Stimulated activated CD8-positive, alpha-beta memory T cell treated with anti-CD3 and anti-CD28 coated beads, Interleukin-2, amount 100 ng/mL, for 48 hours (primary cell): ENCODE results near the gene MOV10.

Experiments
- DNase-seq, 2 donors: peaks; one replicate each; pipeline ENCODE4 v3.0.0-alpha.2; 2020; ENCODE audit warnings: low read depth in 2 of 2

Gene MOV10

DNA sequence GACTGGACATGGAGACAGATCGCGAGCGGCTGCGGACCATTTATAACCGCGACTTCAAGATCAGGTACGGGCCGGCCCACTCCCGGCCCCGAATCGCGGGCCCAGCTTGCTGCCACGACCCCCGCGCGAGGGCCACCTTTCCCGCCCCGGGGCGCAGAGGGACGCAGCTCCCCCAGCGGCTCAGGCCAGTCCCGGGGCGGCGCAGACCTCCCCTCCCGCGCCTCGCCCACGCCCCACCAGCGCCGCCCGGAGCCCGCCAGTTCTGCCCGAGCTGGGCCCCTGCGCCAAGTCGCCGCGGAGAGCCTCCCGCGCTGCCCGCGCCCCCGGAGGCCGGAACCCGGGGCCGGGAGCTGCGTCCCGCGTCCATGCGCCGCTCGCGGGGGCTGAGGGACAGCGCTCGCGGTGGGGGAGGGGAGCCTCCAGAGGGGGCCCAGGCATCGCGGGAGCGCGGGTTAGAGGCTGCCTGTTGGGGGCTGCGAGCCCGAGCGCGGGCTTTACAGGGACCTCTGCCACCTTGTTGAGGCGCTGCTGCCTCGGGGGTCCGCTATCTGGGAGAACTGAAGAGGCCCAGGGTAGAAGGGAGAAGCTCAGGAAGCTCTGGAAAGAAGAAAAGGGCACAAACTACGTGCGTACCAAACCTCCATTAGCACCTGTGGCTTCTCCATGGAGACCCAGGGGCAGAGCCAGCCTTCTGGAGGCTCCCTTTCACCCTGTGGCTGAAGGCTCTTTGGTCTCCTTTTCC, 698 bp downstream of the MOV10 start:
- peak; percentile 28 to 37 for DNase-seq

DNA sequence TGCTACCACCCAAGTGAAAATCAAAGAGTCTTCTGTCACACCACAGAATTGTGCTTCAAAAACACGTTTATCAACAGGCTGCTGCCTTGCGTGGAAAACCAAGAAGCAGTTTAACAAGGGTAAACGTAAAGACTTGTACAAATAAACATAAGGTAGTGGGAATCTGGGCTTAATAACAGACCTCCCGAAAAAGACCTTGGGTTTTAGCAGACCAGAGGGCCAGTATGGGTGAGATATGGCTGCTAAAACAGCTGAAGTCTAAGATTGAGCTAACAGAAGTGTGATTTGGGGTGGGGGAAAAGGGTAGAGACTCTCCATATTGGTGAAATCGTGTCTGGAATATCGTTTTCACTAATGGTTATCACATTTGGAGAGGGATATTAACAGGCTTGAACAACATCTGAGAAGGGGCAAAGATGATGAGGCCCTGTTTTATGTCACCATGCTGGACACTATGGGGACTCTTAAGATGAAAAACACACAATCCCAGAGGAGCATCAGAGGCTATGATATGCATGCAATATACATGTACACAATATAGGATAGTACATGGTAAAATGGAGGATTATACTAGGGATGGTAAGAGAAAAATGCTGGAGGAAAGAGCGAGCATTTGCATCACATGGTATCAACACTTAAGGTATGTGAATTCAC, 1.4 kb downstream of the MOV10 start:
- no peak for DNase-seq

- no peak for DNase-seq
These were observed 2.1 kb downstream of the MOV10 start for GRCh38 chr1:112676543-112676942.

- no peak for DNase-seq
These were observed 3.0 kb downstream of the MOV10 start for GRCh38 chr1:112677501-112677900.

DNA sequence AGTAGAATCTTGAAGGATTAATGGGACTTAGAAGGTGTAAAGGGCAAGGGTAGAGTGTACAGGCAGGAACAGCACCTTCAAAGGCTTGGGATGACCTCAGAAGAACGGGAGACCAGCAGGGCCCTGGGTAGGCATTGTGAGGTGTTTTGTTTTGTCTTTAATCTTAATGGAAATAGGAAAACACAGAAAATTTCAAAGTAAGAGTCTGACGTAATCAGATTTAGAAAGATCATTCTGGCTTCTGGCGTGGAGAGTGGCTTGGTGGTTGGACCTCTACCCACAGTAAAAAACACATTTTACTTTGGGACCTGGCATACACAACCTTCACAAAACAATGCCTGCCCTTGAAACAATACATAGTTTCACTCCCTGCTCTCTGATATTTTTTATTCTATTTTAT, 4.1 kb downstream of the MOV10 start:
- DNase-seq: no peak

DNA sequence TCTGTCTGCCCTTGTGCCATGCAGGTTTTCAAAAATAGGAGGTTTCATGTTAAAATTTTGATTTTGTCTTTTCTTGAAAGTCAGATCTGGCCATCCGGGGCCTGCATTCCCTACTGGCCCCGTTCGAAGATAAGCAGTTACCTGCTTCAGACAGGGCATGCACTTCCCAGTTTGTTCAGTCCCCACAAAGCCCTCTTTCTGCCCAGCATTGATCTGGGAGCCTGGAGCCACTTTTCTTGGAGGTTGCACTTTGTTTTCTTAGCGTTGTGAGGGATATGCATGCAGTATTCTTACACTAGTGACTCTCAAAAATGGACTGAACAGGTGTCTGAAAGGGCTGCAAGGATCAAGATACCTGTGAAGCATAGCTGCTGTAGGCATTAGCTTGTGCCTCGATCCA, 11.5 kb downstream of the MOV10 start:
- no peak for DNase-seq

DNA sequence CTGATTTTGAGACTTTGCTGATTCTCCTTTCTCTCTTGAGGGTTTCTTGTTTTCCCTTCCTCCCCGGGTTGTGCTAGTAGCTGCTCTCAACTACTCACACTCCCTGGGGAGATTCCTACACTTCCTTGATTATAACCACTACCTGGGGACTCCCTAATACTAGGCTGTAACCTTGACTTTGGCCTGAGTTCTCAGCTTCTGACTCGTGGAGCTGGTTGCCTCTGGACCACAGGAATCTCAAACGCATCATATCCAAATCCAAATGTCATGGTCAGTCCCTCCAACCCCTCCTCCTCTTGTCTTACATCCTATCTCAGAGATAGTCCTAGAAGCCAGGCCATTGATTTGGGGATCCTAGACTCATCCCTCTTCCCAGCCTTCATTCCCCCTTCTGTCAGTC, 12.0 kb downstream of the MOV10 start:
- no peak for DNase-seq

- DNase-seq: no peak
These were observed 12.4 kb downstream of the MOV10 start for GRCh38 chr1:112686835-112687234.

- no peak for DNase-seq
These were observed 12.9 kb downstream of the MOV10 start for GRCh38 chr1:112687361-112687760.

- no peak for DNase-seq
These were observed 13.5 kb downstream of the MOV10 start for GRCh38 chr1:112687785-112688496.

DNA sequence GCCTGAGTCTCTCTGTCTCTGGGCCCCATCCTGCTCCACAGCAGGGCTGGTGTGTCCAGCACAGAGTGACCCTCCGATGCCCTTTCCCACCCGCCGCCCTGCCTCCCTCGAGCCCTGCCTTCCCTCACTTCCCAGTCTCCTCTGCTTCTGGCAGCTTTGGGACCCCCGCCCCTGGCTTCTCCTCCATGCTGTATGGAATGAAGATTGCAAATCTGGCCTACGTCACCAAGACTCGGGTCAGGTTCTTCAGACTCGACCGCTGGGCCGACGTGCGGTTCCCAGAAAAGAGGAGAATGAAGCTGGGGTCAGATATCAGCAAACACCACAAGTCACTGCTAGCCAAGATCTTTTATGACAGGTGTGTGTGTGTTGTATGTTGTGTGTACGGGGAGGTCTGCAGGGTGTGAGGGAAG, 14.3 kb downstream of the MOV10 start:
- no peak for DNase-seq

GRCh38 chr1:112689196-112689841, 14.9 kb downstream of the MOV10 start:
- DNase-seq: no peak

DNA sequence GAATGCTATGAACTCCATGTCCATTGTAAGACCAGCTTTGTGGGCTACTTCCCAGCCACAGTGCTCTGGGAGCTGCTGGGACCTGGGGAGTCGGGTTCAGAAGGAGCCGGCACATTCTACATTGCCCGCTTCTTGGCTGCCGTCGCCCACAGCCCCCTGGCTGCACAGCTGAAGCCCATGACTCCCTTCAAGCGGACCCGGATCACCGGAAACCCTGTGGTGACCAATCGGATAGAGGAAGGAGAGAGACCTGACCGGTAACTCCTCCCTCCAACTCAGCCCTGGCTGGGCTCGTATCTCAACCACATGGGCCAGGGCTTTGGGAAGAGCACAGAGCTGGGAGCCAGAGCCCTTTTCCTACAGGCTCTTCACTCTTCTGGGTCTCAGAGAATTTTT, 15.4 kb downstream of the MOV10 start:
- DNase-seq: no peak

- no peak for DNase-seq
These were observed 18.2 kb downstream of the MOV10 start for GRCh38 chr1:112692681-112693080.

- no peak for DNase-seq
These were observed 19.4 kb downstream of the MOV10 start for GRCh38 chr1:112693821-112694220.

DNA sequence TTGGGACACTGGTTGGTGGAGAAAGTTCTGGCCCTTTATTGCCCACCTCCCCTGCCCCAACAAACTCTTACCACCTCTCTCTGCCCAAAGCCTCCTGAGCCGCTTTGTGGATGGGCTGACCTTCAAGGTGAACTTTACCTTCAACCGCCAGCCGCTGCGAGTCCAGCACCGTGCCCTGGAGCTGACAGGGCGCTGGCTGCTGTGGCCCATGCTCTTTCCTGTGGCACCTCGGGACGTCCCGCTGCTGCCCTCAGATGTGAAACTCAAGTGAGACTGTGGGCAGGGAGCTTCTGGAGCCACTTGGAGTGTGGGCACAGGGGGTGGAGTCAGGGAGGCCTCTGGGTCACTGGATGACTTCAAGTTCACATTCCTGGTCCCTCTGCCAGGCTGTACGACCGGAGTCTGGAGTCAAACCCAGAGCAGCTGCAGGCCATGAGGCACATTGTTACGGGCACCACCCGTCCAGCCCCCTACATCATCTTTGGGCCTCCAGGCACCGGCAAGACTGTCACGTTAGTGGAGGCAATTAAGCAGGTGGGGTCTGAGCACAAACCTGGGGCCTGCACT, 20.0 kb downstream of the MOV10 start:
- DNase-seq: no peak

DNA sequence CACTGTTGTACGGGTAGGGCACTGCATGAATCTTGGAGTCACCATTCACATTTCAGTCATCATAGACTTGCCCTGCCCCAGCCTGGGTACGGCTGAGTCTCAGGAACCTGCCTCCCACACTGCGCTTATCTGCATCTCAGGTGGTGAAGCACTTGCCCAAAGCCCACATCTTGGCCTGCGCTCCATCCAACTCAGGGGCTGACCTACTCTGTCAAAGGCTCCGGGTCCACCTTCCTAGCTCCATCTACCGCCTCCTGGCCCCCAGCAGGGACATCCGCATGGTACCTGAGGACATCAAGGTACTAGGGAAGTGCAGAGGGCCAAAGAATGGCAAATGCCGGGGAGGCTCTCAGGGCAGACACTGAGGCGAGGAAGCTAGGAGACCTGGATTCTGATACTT, 20.8 kb downstream of the MOV10 start:
- DNase-seq: no peak

DNA sequence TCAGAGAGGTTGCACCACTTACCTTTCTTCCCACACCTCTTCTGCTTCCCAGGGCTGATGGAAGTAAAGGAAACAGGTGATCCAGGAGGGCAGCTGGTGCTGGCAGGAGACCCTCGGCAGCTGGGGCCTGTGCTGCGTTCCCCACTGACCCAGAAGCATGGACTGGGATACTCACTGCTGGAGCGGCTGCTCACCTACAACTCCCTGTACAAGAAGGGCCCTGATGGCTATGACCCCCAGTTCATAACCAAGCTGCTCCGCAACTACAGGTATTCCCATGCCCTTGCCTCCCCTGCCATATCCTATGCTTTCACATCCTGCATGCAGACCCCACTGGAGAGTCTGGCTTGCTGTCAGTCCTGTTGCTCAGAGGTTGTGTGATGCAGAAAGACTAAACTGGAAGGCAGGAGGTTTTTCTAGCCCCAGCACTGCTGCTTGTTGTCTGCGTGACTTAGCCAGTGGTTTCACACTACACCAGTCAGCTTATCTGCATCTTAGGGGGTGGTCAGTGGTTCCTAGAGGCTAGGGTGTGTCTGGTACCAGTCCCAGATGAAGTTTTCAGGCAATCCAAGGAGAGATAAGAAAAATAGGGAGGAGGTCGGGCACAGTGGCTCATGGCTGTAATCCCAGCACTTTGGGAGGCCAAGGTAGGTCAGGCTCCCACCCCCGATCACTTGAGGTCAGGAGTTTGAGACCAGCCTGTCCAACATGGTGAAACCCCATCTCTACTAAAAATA, 22.3 kb downstream of the MOV10 start:
- no peak for DNase-seq

DNA sequence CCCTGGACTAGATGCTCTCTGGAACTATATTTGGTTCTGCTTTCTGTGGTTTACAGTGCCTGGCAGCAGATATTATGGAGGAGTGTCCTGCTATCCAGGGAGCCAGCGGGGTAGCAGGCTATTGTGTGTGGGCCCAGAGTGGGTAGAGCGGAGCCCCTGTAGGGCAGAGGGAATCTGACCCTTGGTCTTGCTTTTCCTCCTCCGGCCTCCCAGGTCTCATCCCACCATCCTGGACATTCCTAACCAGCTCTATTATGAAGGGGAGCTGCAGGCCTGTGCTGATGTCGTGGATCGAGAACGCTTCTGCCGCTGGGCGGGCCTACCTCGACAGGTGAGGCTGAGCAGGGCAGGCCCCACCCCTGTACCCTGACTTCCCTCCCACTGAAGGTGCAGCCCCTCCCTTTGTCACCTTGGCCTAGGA, 23.3 kb downstream of the MOV10 start:
- DNase-seq: no peak

- no peak for DNase-seq
These were observed 24.2 kb downstream of the MOV10 start for GRCh38 chr1:112698366-112699310.
